HUES64 (cell line): Measurements from ENCODE around the gene MPST.

Experiments used
- H3K27ac ChIP-seq: 2 replicates; pipeline ENCODE4 v1.7.0; 2013; ENCODE audit warnings: low read depth, low read length, inconsistent platforms
- H3K27me3 ChIP-seq: 2 replicates; pipeline ENCODE4 v1.6.1; 2013; ENCODE audit warnings: mild to moderate bottlenecking, low read length; ENCODE audit not compliant: insufficient read depth
- H3K36me3 ChIP-seq: 2 replicates; pipeline ENCODE4 v1.6.1; 2013; ENCODE audit warnings: mild to moderate bottlenecking, low read length; ENCODE audit not compliant: insufficient read depth
- H3K4me1 ChIP-seq: 2 replicates; pipeline ENCODE4 v1.6.1; 2013; ENCODE audit warnings: mild to moderate bottlenecking, low read length, moderate library complexity; ENCODE audit not compliant: insufficient read depth
- H3K4me3 ChIP-seq: 2 replicates; pipeline ENCODE4 v1.5.1; 2013; ENCODE audit warnings: mild to moderate bottlenecking, low read length, moderate library complexity
- H3K9ac ChIP-seq: 2 replicates; pipeline ENCODE4 v1.6.1; 2013; ENCODE audit warnings: mild to moderate bottlenecking, low read depth, low read length
- H3K9me3 ChIP-seq: 2 replicates; pipeline ENCODE4 v1.6.1; 2013; ENCODE audit warnings: low read depth, low read length; ENCODE audit not compliant: insufficient read depth
- WGBS: fragments of 150-250, 120-280 bp; methylation state at CpG from one replicate; pipeline ENCODE4 v1.1.7; 2013; ENCODE audit warnings: missing lambda C conversion rate; 5-methylcytosine and 5-hydroxymethylcytosine counted together

MPST gene

DNA sequence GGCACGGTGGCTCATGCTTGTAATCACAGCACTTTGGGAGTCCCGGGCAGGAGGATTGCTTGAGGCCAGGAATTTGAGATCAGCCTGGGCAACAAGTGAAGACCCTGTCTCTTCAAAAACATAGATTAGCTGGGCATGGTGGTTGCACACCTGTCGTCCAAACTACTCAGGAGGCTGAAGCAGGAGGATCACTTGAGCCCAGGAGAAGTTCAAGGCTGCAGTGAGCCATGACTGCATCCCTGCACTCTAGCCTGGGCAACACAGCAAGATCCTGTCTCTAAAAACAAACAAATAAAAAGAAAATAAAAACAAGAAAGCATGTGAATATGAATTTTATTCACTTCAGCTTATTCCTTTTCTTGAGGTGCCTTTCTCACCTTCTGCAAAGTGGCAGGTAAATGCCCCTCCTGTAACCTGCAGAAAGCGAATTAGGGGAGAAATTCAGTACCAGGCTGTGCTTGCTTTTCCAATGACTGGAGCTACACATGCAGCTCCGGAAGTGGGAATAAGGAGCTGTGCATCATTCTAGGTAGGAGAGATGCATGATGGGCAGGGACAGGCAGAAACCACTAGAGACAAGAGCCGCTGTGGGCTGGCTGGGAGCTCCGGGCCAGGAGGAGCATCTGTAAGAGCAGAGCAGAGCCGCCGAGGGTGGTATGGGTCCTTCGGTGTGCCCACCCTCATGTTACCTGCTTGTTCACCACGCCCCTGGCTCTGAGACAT, 17.3 kb downstream of the MPST start:
- Histone ChIP-seq H3K4me3 (no peak overlapping the region), H3K27ac (no peak overlapping the region), H3K9me3 (no peaks in the 10 kb centered on the region), H3K9ac (no peak overlapping the region), H3K27me3 (no peaks in the 10 kb centered on the region), H3K4me1 (peaks cover 12% of the 10 kb centered on the region; the same call in 1 of the 2 replicates), H3K36me3 (no peaks in the 10 kb centered on the region)
- 92% methylated on average over 11 of the region's 11 CpGs for WGBS

DNA sequence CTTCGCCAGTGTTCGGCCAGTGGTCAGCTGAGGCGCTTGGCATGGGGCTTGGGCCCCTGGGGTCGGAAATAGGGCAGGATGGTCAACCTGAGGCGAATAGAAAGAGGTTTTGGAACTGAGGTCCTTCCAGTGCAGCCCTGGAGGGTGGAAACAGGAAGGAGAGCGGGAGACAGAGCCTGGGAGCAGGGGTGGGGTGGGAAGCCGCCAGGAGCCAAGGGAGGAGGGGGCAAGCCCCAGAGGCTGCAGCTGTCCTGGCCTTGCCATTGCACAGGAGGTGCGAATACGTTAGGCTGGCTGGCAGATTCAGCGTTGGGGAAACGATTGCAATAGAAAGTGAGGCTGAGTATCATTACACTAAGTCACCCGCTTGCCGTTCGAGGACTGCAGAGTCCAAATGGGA, 18.1 kb downstream of the MPST start:
- no peaks in the 10 kb centered on the region for H3K27me3 ChIP-seq
- H3K9me3 ChIP-seq: no peaks in the 10 kb centered on the region
- H3K36me3 ChIP-seq: no peaks in the 10 kb centered on the region
- H3K4me1 ChIP-seq: peaks cover 7% of the 10 kb centered on the region; the same call in 1 of the 2 replicates
- no peak overlapping the region for H3K4me3 ChIP-seq
- H3K9ac ChIP-seq: no peak overlapping the region
- WGBS: 72% methylated on average over 14 of the region's 14 CpGs
- H3K27ac ChIP-seq: no peak overlapping the region

DNA sequence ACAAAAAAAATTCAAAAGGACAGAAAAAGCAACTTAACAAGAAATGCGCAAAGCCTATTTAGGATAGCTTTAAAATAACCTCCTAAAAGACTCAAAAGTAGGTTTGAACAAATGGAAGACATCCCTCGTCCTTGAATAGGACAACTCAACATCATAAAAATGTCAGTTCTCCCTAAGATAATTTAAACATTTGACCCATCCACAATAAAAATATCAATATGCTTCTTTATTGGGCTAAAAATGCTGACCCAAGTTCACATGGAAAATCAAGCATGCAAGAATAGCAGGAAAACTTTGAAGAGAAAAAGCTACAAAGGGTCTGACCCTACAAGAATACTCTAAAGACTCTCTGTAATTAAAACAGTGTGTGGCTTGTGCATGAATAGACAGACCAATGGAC, 19.9 kb downstream of the MPST start:
- H3K27me3 ChIP-seq: no peaks in the 10 kb centered on the region; the same call in 1 of the 2 replicates
- 85% methylated on average over 2 of the region's 2 CpGs for WGBS
- H3K27ac ChIP-seq: no peak overlapping the region
- H3K36me3 ChIP-seq: no peaks in the 10 kb centered on the region
- no peak overlapping the region for H3K4me3 ChIP-seq
- peaks cover 3% of the 10 kb centered on the region; the same call in 1 of the 2 replicates for H3K4me1 ChIP-seq
- no peak overlapping the region for H3K9ac ChIP-seq
- H3K9me3 ChIP-seq: no peaks in the 10 kb centered on the region

DNA sequence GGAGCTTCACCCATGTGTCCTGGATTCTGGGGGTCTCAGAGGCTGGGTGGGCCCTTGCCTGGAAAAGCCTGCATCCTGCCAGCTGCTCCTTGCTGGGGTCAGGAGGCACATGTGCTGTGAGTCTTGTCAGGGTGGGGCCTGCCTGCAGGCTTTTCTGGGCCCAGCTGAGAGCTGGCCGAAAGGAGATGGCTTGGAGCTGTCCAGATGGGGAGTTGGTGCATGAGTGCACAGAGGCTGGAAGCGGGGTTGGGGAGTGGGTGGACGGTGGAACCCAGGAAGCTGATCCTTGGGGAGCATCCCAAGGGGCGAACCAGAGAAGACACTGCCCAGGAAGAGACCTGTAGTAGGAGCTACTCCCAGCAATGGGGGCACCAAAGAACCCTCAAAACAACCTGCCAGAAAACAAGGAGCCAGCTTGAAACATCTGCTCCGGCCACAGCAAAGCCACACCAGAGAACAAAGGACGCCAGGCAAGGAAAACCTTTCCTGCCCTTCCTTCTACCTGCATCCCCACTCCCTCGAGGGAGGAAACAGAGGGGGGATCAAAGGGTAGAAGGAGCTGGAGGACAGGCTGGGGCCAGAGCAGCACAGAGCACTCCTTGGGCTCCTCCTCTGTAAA, 23.8 kb downstream of the MPST start:
- Histone ChIP-seq H3K27ac (no peak overlapping the region), H3K27me3 (no peaks in the 10 kb centered on the region; the same call in 1 of the 2 replicates), H3K4me1 (peaks cover 3% of the 10 kb centered on the region; the same call in 1 of the 2 replicates), H3K36me3 (no peaks in the 10 kb centered on the region), H3K4me3 (no peak overlapping the region), H3K9ac (no peak overlapping the region), H3K9me3 (no peaks in the 10 kb centered on the region)
- WGBS: 86% methylated on average over 7 of the region's 7 CpGs

DNA sequence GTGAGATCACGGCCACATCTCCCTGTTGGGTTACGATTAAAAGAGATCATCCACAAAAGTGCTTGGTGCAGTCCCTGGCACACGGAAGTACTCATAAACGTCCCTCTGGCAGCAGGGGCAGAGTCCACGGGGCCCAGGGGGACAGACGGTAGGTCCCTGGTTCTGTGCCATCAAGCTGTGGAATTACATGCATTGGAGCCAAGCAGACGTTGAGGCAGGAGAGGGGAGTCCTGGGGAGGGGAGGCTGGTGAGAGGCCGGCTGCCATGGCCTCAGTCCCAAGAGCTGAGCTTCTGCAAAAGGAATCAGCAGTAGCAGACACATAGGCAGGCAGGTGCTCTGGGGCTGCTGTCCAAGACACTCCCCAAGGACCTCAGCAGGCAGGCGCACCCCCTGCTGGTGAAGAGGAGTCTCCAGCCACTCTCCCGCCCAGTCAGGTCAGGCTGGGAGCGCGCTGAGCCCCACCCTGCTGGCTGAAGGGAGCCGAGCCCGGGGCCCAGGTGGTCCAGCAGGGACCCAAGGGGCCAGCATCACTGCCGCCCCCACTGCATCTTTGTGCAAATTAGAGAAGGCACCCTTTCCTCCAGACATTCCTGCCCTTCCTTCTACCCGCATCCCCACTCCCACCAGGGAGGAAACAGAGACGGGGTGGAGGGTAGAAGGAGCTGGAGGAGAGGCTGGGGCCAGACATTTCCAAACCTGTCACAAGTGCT, 24.4 kb downstream of the MPST start:
- Histone ChIP-seq H3K9ac (no peak overlapping the region), H3K36me3 (no peaks in the 10 kb centered on the region), H3K4me3 (no peak overlapping the region), H3K4me1 (peaks cover 3% of the 10 kb centered on the region; the same call in 1 of the 2 replicates), H3K27ac (no peak overlapping the region), H3K9me3 (no peaks in the 10 kb centered on the region), H3K27me3 (no peaks in the 10 kb centered on the region; the same call in 1 of the 2 replicates)
- WGBS: 67% methylated on average over 15 of the region's 17 CpGs

DNA sequence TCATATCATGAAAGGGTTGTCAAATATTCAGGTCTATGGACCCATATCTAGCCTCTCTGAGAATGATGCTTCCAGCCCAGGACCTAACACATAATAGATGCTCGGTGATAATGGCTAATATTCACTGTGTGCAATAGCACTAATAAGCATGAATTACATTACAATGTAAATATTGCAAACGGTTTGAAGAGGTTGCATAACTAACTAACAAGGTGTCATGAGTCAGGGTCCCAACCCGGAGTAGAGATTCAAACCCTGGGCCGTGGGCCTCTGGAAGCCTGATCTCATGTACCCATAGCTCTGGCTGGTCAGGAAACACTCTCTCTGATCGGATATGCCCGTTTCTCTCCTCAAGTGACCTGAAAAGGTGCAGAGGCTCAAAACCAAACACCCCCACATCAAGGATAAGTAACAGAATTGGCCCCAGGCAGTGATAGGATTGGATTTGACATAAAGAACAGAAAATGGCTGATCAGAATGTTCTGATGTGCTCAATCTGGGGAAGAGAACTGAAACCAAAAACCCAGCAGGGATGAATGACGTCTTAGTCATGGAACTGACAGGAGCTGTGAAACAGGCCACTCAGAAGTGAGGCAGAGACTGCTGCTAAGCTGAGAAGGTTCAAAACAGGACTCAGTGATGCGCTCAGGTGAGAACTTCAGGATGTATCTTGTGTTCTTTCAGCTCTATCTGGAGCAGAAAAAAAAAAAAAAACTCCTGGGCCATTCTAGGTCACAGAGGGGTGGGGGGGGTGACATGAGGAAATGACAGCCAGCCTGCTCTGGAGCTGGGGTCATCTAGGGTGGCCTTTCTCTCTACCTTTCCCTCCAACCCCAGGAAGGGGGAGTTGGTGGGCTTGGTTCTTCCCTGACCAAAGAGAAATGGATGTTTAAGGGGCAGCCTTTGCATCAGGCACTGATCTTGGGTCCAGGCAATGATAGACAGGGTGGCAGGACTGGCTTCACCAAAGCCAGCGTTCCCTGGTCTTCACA, 25.4 kb downstream of the MPST start:
- Histone ChIP-seq H3K27me3 (no peaks in the 10 kb centered on the region; the same call in 1 of the 2 replicates), H3K4me1 (peaks cover 3% of the 10 kb centered on the region; the same call in 1 of the 2 replicates), H3K9ac (no peak overlapping the region), H3K9me3 (no peaks in the 10 kb centered on the region), H3K27ac (no peak overlapping the region), H3K4me3 (no peak overlapping the region), H3K36me3 (no peaks in the 10 kb centered on the region)
- 80% methylated on average over 9 of the region's 9 CpGs for WGBS

DNA sequence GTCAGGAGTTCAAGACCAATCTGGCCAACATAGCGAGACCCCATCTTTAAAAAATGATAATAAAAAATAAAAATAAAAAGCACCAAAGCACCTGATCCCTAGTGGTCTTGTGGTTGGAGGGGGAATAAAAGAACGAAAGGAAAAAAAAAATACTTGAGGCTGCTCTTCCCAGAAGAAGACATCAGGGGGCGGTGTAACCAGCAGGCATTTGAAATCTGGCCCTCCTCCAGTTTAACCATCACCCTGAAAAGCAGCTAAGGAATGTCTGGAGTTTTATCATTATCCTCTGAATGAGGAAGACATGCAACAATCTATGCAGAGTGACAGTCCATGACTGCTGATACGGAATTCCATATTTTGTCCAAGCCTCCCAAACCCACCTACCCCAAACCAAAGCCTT, 26.4 kb downstream of the MPST start:
- Histone ChIP-seq H3K9me3 (no peaks in the 10 kb centered on the region), H3K4me1 (peaks cover 1% of the 10 kb centered on the region; the same call in 1 of the 2 replicates), H3K36me3 (no peaks in the 10 kb centered on the region), H3K4me3 (no peak overlapping the region), H3K9ac (no peak overlapping the region), H3K27me3 (no peaks in the 10 kb centered on the region; the same call in 1 of the 2 replicates), H3K27ac (no peak overlapping the region)
- 40% methylated on average over 3 of the region's 4 CpGs for WGBS

DNA sequence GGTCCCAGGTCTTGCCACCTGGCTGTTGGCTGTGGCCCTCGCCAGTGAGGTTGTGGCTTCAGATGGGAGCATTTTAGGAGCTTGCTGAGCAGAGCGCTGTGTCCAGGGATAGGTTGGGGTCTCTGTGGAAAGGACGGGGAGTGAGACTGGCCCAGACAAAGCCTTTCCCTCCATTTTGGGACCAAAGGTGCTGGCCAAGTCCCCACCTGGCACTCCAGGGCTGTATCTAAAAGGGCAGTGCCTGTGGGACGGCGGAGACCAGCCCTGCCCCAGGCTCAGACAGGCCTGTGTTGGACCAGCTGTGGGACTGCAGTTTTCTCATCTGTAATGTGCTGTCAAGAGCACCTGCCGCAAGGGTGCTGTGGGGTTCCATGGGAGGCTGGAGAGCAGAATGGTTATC, 27.0 kb downstream of the MPST start:
- Histone ChIP-seq H3K9me3 (no peaks in the 10 kb centered on the region), H3K4me1 (no peaks in the 10 kb centered on the region), H3K9ac (no peak overlapping the region), H3K27me3 (no peaks in the 10 kb centered on the region; the same call in 1 of the 2 replicates), H3K27ac (no peak overlapping the region), H3K36me3 (no peaks in the 10 kb centered on the region), H3K4me3 (no peak overlapping the region)
- 90% methylated on average over 6 of the region's 6 CpGs for WGBS

DNA sequence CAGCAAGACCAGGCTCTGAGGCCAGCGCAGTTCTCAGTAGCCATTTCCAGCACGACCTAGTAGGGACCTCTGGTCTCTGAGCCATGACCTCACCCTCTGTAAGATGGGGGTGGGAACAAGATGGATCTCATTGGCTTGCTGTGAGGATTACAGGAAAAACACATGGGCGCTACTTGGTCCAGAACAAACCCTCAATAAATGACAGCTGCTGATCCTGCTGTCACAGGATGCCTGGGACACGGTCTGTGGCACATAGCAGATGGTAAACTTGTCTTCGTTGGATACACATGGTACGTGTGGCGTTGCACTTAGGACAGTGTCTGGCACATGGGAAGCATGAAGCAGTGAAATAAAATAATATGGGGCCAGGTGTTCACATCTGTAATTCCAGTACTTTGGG, 27.5 kb downstream of the MPST start:
- Histone ChIP-seq H3K9me3 (no peaks in the 10 kb centered on the region), H3K27me3 (no peaks in the 10 kb centered on the region; the same call in 1 of the 2 replicates), H3K27ac (no peak overlapping the region), H3K4me3 (no peak overlapping the region), H3K9ac (no peak overlapping the region), H3K36me3 (no peaks in the 10 kb centered on the region), H3K4me1 (no peaks in the 10 kb centered on the region)
- WGBS: 89% methylated on average over 7 of the region's 7 CpGs

DNA sequence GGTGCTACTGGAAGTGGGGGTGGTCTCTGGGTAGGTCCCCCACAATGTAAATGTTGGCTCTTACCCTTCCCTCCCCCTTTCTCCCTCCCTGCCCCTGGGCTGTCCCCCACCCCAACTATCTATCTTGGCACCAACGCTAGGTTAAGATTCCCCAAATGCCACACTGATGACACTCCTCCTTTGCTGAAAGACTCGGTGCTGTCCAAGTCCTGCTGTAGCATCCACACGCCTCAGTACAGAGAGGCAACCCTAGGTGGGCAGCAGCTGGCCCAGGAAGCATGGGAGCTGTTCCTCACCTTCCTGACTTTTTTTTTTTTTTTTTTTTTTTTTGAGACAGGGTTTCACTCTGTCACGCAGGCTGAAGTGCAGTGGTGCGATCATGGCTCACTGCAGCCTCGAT, 28.6 kb downstream of the MPST start:
- Histone ChIP-seq H3K27ac (no peak overlapping the region), H3K36me3 (peaks cover 2% of the 10 kb centered on the region; the same call in 1 of the 2 replicates), H3K27me3 (no peaks in the 10 kb centered on the region; the same call in 1 of the 2 replicates), H3K9me3 (no peaks in the 10 kb centered on the region), H3K4me3 (no peak overlapping the region), H3K4me1 (no peaks in the 10 kb centered on the region), H3K9ac (no peak overlapping the region)
- WGBS: 75% methylated on average over 6 of the region's 6 CpGs
